Measurements from ENCODE around the gene DTL.
A peak's percentile ranks its signal among the peaks of the same experiment; 100 is the strongest.

Gene DTL

GRCh38 chr1:212035835-212036605, 472 bp downstream of the DTL start:
- peak overlapping the region in 1 of 2 donors; percentile 20 for H3K27ac ChIP-seq (ENCODE audit: low read depth in 2 of 2, low read length in 2 of 2)

GRCh38 chr1:212037900-212038299, 2.4 kb downstream of the DTL start:
- Histone ChIP-seq H3K4me3 (ENCODE audit: low read length in 2 of 2) (no peak overlapping the region), H3K27me3 (ENCODE audit: control insufficient read depth in 2 of 2, insufficient read depth in 2 of 2, low read length in 2 of 2) (no peaks in the 10 kb centered on the region), H3K9me3 (ENCODE audit: control insufficient read depth in 2 of 2, low read length in 2 of 2) (no peaks in the 10 kb centered on the region), H3K36me3 (ENCODE audit: control insufficient read depth in 2 of 2, insufficient read depth in 2 of 2, low read length in 2 of 2) (no peaks in the 10 kb centered on the region), H3K4me1 (ENCODE audit: control insufficient read depth in 2 of 2, insufficient read depth in 2 of 2, low read length in 2 of 2) (peaks cover 6 to 11% of the 10 kb centered on the region in 2 donors), H3K27ac (ENCODE audit: low read depth in 2 of 2, low read length in 2 of 2) (no peak overlapping the region), H3K9ac (ENCODE audit: low read depth in 1 of 2, low read length in 2 of 2) (no peak overlapping the region)

More at GRCh38 chr1:212035835-212036605, 472 bp downstream of the DTL start:
- Histone ChIP-seq H3K36me3 (ENCODE audit: control insufficient read depth in 2 of 2, insufficient read depth in 2 of 2, low read length in 2 of 2) (no peaks in the 10 kb centered on the region), H3K9ac (ENCODE audit: low read depth in 1 of 2, low read length in 2 of 2) (peak overlapping the region; percentile 14 to 64), H3K27me3 (ENCODE audit: control insufficient read depth in 2 of 2, insufficient read depth in 2 of 2, low read length in 2 of 2) (no peaks in the 10 kb centered on the region), H3K9me3 (ENCODE audit: control insufficient read depth in 2 of 2, low read length in 2 of 2) (no peaks in the 10 kb centered on the region), H3K4me3 (ENCODE audit: low read length in 2 of 2) (peak overlapping the region; percentile 83 to 91), H3K4me1 (ENCODE audit: control insufficient read depth in 2 of 2, insufficient read depth in 2 of 2, low read length in 2 of 2) (peaks cover 6 to 11% of the 10 kb centered on the region in 2 donors)

- Histone ChIP-seq H3K27ac (ENCODE audit: low read depth in 2 of 2, low read length in 2 of 2) (no peak overlapping the region), H3K36me3 (ENCODE audit: control insufficient read depth in 2 of 2, insufficient read depth in 2 of 2, low read length in 2 of 2) (no peaks in the 10 kb centered on the region), H3K27me3 (ENCODE audit: control insufficient read depth in 2 of 2, insufficient read depth in 2 of 2, low read length in 2 of 2) (no peaks in the 10 kb centered on the region), H3K9me3 (ENCODE audit: control insufficient read depth in 2 of 2, low read length in 2 of 2) (no peaks in the 10 kb centered on the region), H3K9ac (ENCODE audit: low read depth in 1 of 2, low read length in 2 of 2) (no peak overlapping the region), H3K4me1 (ENCODE audit: control insufficient read depth in 2 of 2, insufficient read depth in 2 of 2, low read length in 2 of 2) (peaks cover 6% of the 10 kb centered on the region in 2 donors), H3K4me3 (ENCODE audit: low read length in 2 of 2) (no peak overlapping the region)
Measured at GRCh38 chr1:212039622-212040021, 4.1 kb downstream of the DTL start.

- Histone ChIP-seq H3K4me3 (ENCODE audit: low read length in 2 of 2) (peak overlapping the region in 1 of 2 donors; percentile 32), H3K36me3 (ENCODE audit: control insufficient read depth in 2 of 2, insufficient read depth in 2 of 2, low read length in 2 of 2) (no peaks in the 10 kb centered on the region), H3K4me1 (ENCODE audit: control insufficient read depth in 2 of 2, insufficient read depth in 2 of 2, low read length in 2 of 2) (peaks cover 4 to 5% of the 10 kb centered on the region in 2 donors), H3K9ac (ENCODE audit: low read depth in 1 of 2, low read length in 2 of 2) (no peak overlapping the region), H3K27me3 (ENCODE audit: control insufficient read depth in 2 of 2, insufficient read depth in 2 of 2, low read length in 2 of 2) (no peaks in the 10 kb centered on the region), H3K9me3 (ENCODE audit: control insufficient read depth in 2 of 2, low read length in 2 of 2) (no peaks in the 10 kb centered on the region), H3K27ac (ENCODE audit: low read depth in 2 of 2, low read length in 2 of 2) (no peak overlapping the region)
Measured at GRCh38 chr1:212040629-212041412, 5.3 kb downstream of the DTL start.

- Histone ChIP-seq H3K27ac (ENCODE audit: low read depth in 2 of 2, low read length in 2 of 2) (no peak overlapping the region), H3K9ac (ENCODE audit: low read depth in 1 of 2, low read length in 2 of 2) (no peak overlapping the region), H3K4me1 (ENCODE audit: control insufficient read depth in 2 of 2, insufficient read depth in 2 of 2, low read length in 2 of 2) (no peaks in the 10 kb centered on the region), H3K27me3 (ENCODE audit: control insufficient read depth in 2 of 2, insufficient read depth in 2 of 2, low read length in 2 of 2) (no peaks in the 10 kb centered on the region), H3K9me3 (ENCODE audit: control insufficient read depth in 2 of 2, low read length in 2 of 2) (no peaks in the 10 kb centered on the region), H3K4me3 (ENCODE audit: low read length in 2 of 2) (no peak overlapping the region), H3K36me3 (ENCODE audit: control insufficient read depth in 2 of 2, insufficient read depth in 2 of 2, low read length in 2 of 2) (no peaks in the 10 kb centered on the region)
Measured at GRCh38 chr1:212042436-212042835, 6.9 kb downstream of the DTL start.

GRCh38 chr1:212044851-212045250, 9.3 kb downstream of the DTL start:
- H3K9me3 ChIP-seq (ENCODE audit: control insufficient read depth in 2 of 2, low read length in 2 of 2) = no peaks in the 10 kb centered on the region
- H3K4me1 ChIP-seq (ENCODE audit: control insufficient read depth in 2 of 2, insufficient read depth in 2 of 2, low read length in 2 of 2) = no peaks in the 10 kb centered on the region
- H3K4me3 ChIP-seq (ENCODE audit: low read length in 2 of 2) = no peak overlapping the region

GRCh38 chr1:212045981-212046380, 10.4 kb downstream of the DTL start:
- Histone ChIP-seq H3K4me1 (ENCODE audit: control insufficient read depth in 2 of 2, insufficient read depth in 2 of 2, low read length in 2 of 2) (no peaks in the 10 kb centered on the region), H3K4me3 (ENCODE audit: low read length in 2 of 2) (no peak overlapping the region), H3K27ac (ENCODE audit: low read depth in 2 of 2, low read length in 2 of 2) (no peak overlapping the region), H3K9ac (ENCODE audit: low read depth in 1 of 2, low read length in 2 of 2) (no peak overlapping the region), H3K27me3 (ENCODE audit: control insufficient read depth in 2 of 2, insufficient read depth in 2 of 2, low read length in 2 of 2) (no peaks in the 10 kb centered on the region), H3K9me3 (ENCODE audit: control insufficient read depth in 2 of 2, low read length in 2 of 2) (no peaks in the 10 kb centered on the region), H3K36me3 (ENCODE audit: control insufficient read depth in 2 of 2, insufficient read depth in 2 of 2, low read length in 2 of 2) (no peaks in the 10 kb centered on the region)

More at GRCh38 chr1:212044851-212045250, 9.3 kb downstream of the DTL start:
- H3K36me3 ChIP-seq (ENCODE audit: control insufficient read depth in 2 of 2, insufficient read depth in 2 of 2, low read length in 2 of 2) = no peaks in the 10 kb centered on the region
- no peak overlapping the region for H3K9ac ChIP-seq (ENCODE audit: low read depth in 1 of 2, low read length in 2 of 2)
- no peaks in the 10 kb centered on the region for H3K27me3 ChIP-seq (ENCODE audit: control insufficient read depth in 2 of 2, insufficient read depth in 2 of 2, low read length in 2 of 2)
- H3K27ac ChIP-seq (ENCODE audit: low read depth in 2 of 2, low read length in 2 of 2) = no peak overlapping the region

GRCh38 chr1:212053993-212054392, 18.4 kb downstream of the DTL start:
- Histone ChIP-seq H3K4me1 (ENCODE audit: control insufficient read depth in 2 of 2, insufficient read depth in 2 of 2, low read length in 2 of 2) (no peaks in the 10 kb centered on the region), H3K4me3 (ENCODE audit: low read length in 2 of 2) (no peak overlapping the region), H3K9ac (ENCODE audit: low read depth in 1 of 2, low read length in 2 of 2) (no peak overlapping the region), H3K36me3 (ENCODE audit: control insufficient read depth in 2 of 2, insufficient read depth in 2 of 2, low read length in 2 of 2) (peaks cover 0 to 6% of the 10 kb centered on the region in 2 donors), H3K9me3 (ENCODE audit: control insufficient read depth in 2 of 2, low read length in 2 of 2) (no peaks in the 10 kb centered on the region), H3K27me3 (ENCODE audit: control insufficient read depth in 2 of 2, insufficient read depth in 2 of 2, low read length in 2 of 2) (no peaks in the 10 kb centered on the region), H3K27ac (ENCODE audit: low read depth in 2 of 2, low read length in 2 of 2) (no peak overlapping the region)

- H3K4me3 ChIP-seq (ENCODE audit: low read length in 2 of 2) = no peak overlapping the region
- H3K4me1 ChIP-seq (ENCODE audit: control insufficient read depth in 2 of 2, insufficient read depth in 2 of 2, low read length in 2 of 2) = no peaks in the 10 kb centered on the region
- no peaks in the 10 kb centered on the region for H3K9me3 ChIP-seq (ENCODE audit: control insufficient read depth in 2 of 2, low read length in 2 of 2)
- no peak overlapping the region for H3K27ac ChIP-seq (ENCODE audit: low read depth in 2 of 2, low read length in 2 of 2)
- no peaks in the 10 kb centered on the region for H3K27me3 ChIP-seq (ENCODE audit: control insufficient read depth in 2 of 2, insufficient read depth in 2 of 2, low read length in 2 of 2)
- H3K9ac ChIP-seq (ENCODE audit: low read depth in 1 of 2, low read length in 2 of 2) = no peak overlapping the region
- H3K36me3 ChIP-seq (ENCODE audit: control insufficient read depth in 2 of 2, insufficient read depth in 2 of 2, low read length in 2 of 2) = peaks cover 0 to 6% of the 10 kb centered on the region in 2 donors
Measured at GRCh38 chr1:212055333-212055732, 19.8 kb downstream of the DTL start.

Data from mucosa of rectum (tissue), 2 donors.